Activated CD4-positive, alpha-beta T cell treated with anti-CD3 and anti-CD28 coated beads, Interleukin-2, amount 10 ng/mL, durations not matched to agents 24 days and 14 days (primary cell): ENCODE measurements around the gene LIN9. TPM values are rescaled to one million over a fixed set of nuclear protein-coding genes. Genes with fewer than 3 reads are reported as not detected.
"Not testable (repeated sequence)": the region's sequence is repeated elsewhere in the genome, so short reads cannot be mapped to it uniquely, and the experiment has no call there.

Experiments
- DNase-seq: peaks from one replicate; pipeline ENCODE4 v3.0.0; 2022
- H3K27ac Mint-ChIP-seq: one replicate; pipeline ENCODE4 v1.8.0; 2022; ENCODE audit warnings: mild to moderate bottlenecking, mixed read lengths
- H3K27me3 Mint-ChIP-seq: one replicate; pipeline ENCODE4 v1.8.0; 2022; ENCODE audit warnings: mixed read lengths
- H3K36me3 Mint-ChIP-seq: one replicate; pipeline ENCODE4 v1.8.0; 2022; ENCODE audit warnings: low read depth, mild to moderate bottlenecking, mixed read lengths
- H3K4me1 Mint-ChIP-seq: one replicate; pipeline ENCODE4 v1.8.0; 2021; ENCODE audit warnings: mixed read lengths
- H3K4me3 Mint-ChIP-seq: one replicate; pipeline ENCODE4 v1.8.0; 2022; ENCODE audit warnings: mild to moderate bottlenecking, moderate library complexity, mixed read lengths
- H3K9me3 Mint-ChIP-seq: one replicate; pipeline ENCODE4 v1.8.0; 2021; ENCODE audit warnings: mixed read lengths
- intact Hi-C: fragments of 100-400 bp; cut with micrococcal nuclease; formaldehyde crosslinking; loops from one replicate; pipeline ENCODE4 v1.15.1; 2023
- total RNA-seq: library from RNA; stranded (reverse); gene quantifications from 2 replicates; pipeline ENCODE4 v1.2.3, GENCODE V29; 2022

LIN9 gene
- 10.5 and 13.8 TPM in 2 replicates for total RNA-seq

GRCh38 chr1:226308723-226309397 is at the start of gene LIN9:
LIN9 (minus strand) TSS chr1:226309164; CDS start chr1:226309139, 25 bp downstream.
- no peaks in the 10 kb centered on the region for H3K9me3 Mint-ChIP-seq
- H3K4me3 Mint-ChIP-seq = peak within 1 kb of the TSS; percentile 91
- peaks cover 31% of the 10 kb centered on the region for H3K4me1 Mint-ChIP-seq
- no peaks in the 10 kb centered on the region for H3K36me3 Mint-ChIP-seq
- intact Hi-C loops = loop anchor here (2.0 to 5.0 kb wide), 4 partner anchors 98 to 307 kb away; partner anchors contain the start of genes ACBD3, H3-3A and PARP1
- peaks cover 21% of the 10 kb centered on the region for H3K27me3 Mint-ChIP-seq
- DNase-seq = peak; percentile 98
- peak within 1 kb of the TSS; percentile 89 for H3K27ac Mint-ChIP-seq

- H3K9me3 Mint-ChIP-seq = no peaks in the 10 kb centered on the region
- H3K27ac Mint-ChIP-seq = no peak overlapping the region
- no peak overlapping the region for H3K4me3 Mint-ChIP-seq
- H3K27me3 Mint-ChIP-seq = no peaks in the 10 kb centered on the region
- DNase-seq = no peak
- peaks cover 42% of the 10 kb centered on the region for H3K36me3 Mint-ChIP-seq
- no peaks in the 10 kb centered on the region for H3K4me1 Mint-ChIP-seq
- intact Hi-C loops = no loop called here
Observed at GRCh38 chr1:226357416-226357815, 48.5 kb upstream of the LIN9 start.

- intact Hi-C loops = no loop called here
- no peak for DNase-seq
- H3K27ac Mint-ChIP-seq = peak overlapping the region; percentile 45
- H3K27me3 Mint-ChIP-seq = no peaks in the 10 kb centered on the region
- H3K4me1 Mint-ChIP-seq = no peaks in the 10 kb centered on the region
- peaks cover 28% of the 10 kb centered on the region for H3K36me3 Mint-ChIP-seq
- H3K4me3 Mint-ChIP-seq = no peak overlapping the region
- no peaks in the 10 kb centered on the region for H3K9me3 Mint-ChIP-seq
Observed at GRCh38 chr1:226355669-226356551, 46.9 kb upstream of the LIN9 start.

GRCh38 chr1:226355016-226355415 is 46.1 kb upstream of the LIN9 start:
- intact Hi-C loops = no loop called here
- Mint-ChIP-seq H3K9me3 (no peaks in the 10 kb centered on the region), H3K36me3 (peaks cover 21% of the 10 kb centered on the region), H3K27me3 (no peaks in the 10 kb centered on the region), H3K4me1 (no peaks in the 10 kb centered on the region), H3K27ac (no peak overlapping the region), H3K4me3 (no peak overlapping the region)
- DNase-seq = no peak

GRCh38 chr1:226353698-226354525 is 44.9 kb upstream of the LIN9 start:
- intact Hi-C loops = no loop called here
- Mint-ChIP-seq H3K27me3 (no peaks in the 10 kb centered on the region), H3K27ac (no peak overlapping the region), H3K4me1 (no peaks in the 10 kb centered on the region), H3K4me3 (no peak overlapping the region), H3K36me3 (peaks cover 13% of the 10 kb centered on the region), H3K9me3 (no peaks in the 10 kb centered on the region)
- no peak for DNase-seq

GRCh38 chr1:226351709-226352108 is 42.7 kb upstream of the LIN9 start:
- Mint-ChIP-seq H3K27ac (no peak overlapping the region), H3K27me3 (no peaks in the 10 kb centered on the region), H3K36me3 (peaks cover 2% of the 10 kb centered on the region), H3K4me1 (no peaks in the 10 kb centered on the region), H3K9me3 (no peaks in the 10 kb centered on the region), H3K4me3 (no peak overlapping the region)
- no peak for DNase-seq
- intact Hi-C loops = no loop called here

GRCh38 chr1:226350519-226350865 is 41.5 kb upstream of the LIN9 start:
- no peak overlapping the region for H3K27ac Mint-ChIP-seq
- intact Hi-C loops = no loop called here
- no peaks in the 10 kb centered on the region for H3K4me1 Mint-ChIP-seq
- DNase-seq = no peak
- H3K9me3 Mint-ChIP-seq = no peaks in the 10 kb centered on the region
- H3K36me3 Mint-ChIP-seq = no peaks in the 10 kb centered on the region
- no peak overlapping the region for H3K4me3 Mint-ChIP-seq
- no peaks in the 10 kb centered on the region for H3K27me3 Mint-ChIP-seq

GRCh38 chr1:226349801-226350518 is 41.0 kb upstream of the LIN9 start:
- intact Hi-C loops = no loop called here
- no peaks in the 10 kb centered on the region for H3K9me3 Mint-ChIP-seq
- H3K36me3 Mint-ChIP-seq = no peaks in the 10 kb centered on the region
- no peaks in the 10 kb centered on the region for H3K4me1 Mint-ChIP-seq
- no peaks in the 10 kb centered on the region for H3K27me3 Mint-ChIP-seq
- no peak overlapping the region for H3K27ac Mint-ChIP-seq
- no peak overlapping the region for H3K4me3 Mint-ChIP-seq
- no peak for DNase-seq

GRCh38 chr1:226349081-226349480 is 40.1 kb upstream of the LIN9 start:
- intact Hi-C loops = no loop called here
- no peaks in the 10 kb centered on the region for H3K36me3 Mint-ChIP-seq

GRCh38 chr1:226344441-226345259 is 35.7 kb upstream of the LIN9 start:
- peaks cover 6% of the 10 kb centered on the region for H3K27me3 Mint-ChIP-seq
- DNase-seq = no peak
- H3K4me3 Mint-ChIP-seq = no peak overlapping the region
- no peaks in the 10 kb centered on the region for H3K4me1 Mint-ChIP-seq
- H3K9me3 Mint-ChIP-seq = peaks cover 11% of the 10 kb centered on the region
- no peaks in the 10 kb centered on the region for H3K36me3 Mint-ChIP-seq
- intact Hi-C loops = no loop called here
- H3K27ac Mint-ChIP-seq = no peak overlapping the region

More at GRCh38 chr1:226349081-226349480, 40.1 kb upstream of the LIN9 start:
- Mint-ChIP-seq H3K27ac (no peak overlapping the region), H3K9me3 (no peaks in the 10 kb centered on the region), H3K27me3 (no peaks in the 10 kb centered on the region), H3K4me1 (no peaks in the 10 kb centered on the region), H3K4me3 (no peak overlapping the region)
- DNase-seq = no peak

GRCh38 chr1:226342656-226343055 is 33.7 kb upstream of the LIN9 start:
- intact Hi-C loops = no loop called here
- Mint-ChIP-seq H3K9me3 (peaks cover 11% of the 10 kb centered on the region), H3K4me3 (no peak overlapping the region), H3K27me3 (peaks cover 6% of the 10 kb centered on the region), H3K27ac (no peak overlapping the region), H3K4me1 (no peaks in the 10 kb centered on the region), H3K36me3 (no peaks in the 10 kb centered on the region)
- DNase-seq = no peak

- H3K36me3 Mint-ChIP-seq, DNase-seq, intact Hi-C loops, H3K27me3 Mint-ChIP-seq, H3K4me1 Mint-ChIP-seq, H3K27ac Mint-ChIP-seq, H3K4me3 Mint-ChIP-seq: not testable (repeated sequence)
- peaks cover 11% of the 10 kb centered on the region for H3K9me3 Mint-ChIP-seq
Observed at GRCh38 chr1:226340111-226340510, 31.1 kb upstream of the LIN9 start.
